Liver (tissue), 9 donors: ENCODE data around the gene GNAO1. TPM values are rescaled to one million over a fixed set of nuclear protein-coding genes. Genes with fewer than 3 reads are reported as not detected.

Experiments used
- DNase-seq: peaks from one replicate; pipeline ENCODE4 v3.0.0-alpha.2; 2017; ENCODE audit warnings: low spot score
- H3K27ac ChIP-seq, 2 donors: one replicate each; pipeline ENCODE4 v1.7.0; 2013; ENCODE audit warnings: inconsistent platforms in 2 of 2, low read length in 2 of 2, control low read depth in 1 of 2, low read depth in 1 of 2, mild to moderate bottlenecking in 1 of 2
- H3K27me3 ChIP-seq, 4 donors: one replicate each; pipeline versions ENCODE4 v1.6.1 to v1.7.0; 2013; ENCODE audit warnings: low read length in 3 of 4, inconsistent platforms in 1 of 4, mild to moderate bottlenecking in 1 of 4, moderate library complexity in 1 of 4; ENCODE audit not compliant: control insufficient read depth in 4 of 4, insufficient read depth in 4 of 4
- H3K36me3 ChIP-seq, 4 donors: one replicate each; pipeline versions ENCODE4 v1.6.1 to v1.7.0; 2013; ENCODE audit warnings: low read length in 3 of 4, mild to moderate bottlenecking in 3 of 4, low read depth in 1 of 4, moderate library complexity in 1 of 4; ENCODE audit not compliant: control insufficient read depth in 4 of 4, insufficient read depth in 3 of 4
- H3K4me1 ChIP-seq, 4 donors: one replicate each; pipeline versions ENCODE4 v1.6.1 to v1.7.0; 2013; ENCODE audit warnings: low read length in 3 of 4, mild to moderate bottlenecking in 3 of 4, moderate library complexity in 1 of 4; ENCODE audit not compliant: control insufficient read depth in 4 of 4, insufficient read depth in 4 of 4
- H3K4me3 ChIP-seq, 3 donors: one replicate each; pipeline versions ENCODE4 v1.6.1 to v1.7.0; 2013; ENCODE audit warnings: low read length in 3 of 3, control low read depth in 1 of 3, low read depth in 1 of 3, mild to moderate bottlenecking in 1 of 3
- H3K9ac ChIP-seq, 2 donors: one replicate each; pipeline ENCODE4 v1.7.0; 2013; ENCODE audit warnings: low read length in 2 of 2, mild to moderate bottlenecking in 2 of 2, moderate library complexity in 2 of 2, control low read depth in 1 of 2, low read depth in 1 of 2
- H3K9me3 ChIP-seq, 4 donors: one replicate each; pipeline versions ENCODE4 v1.6.1 to v1.7.0; 2013; ENCODE audit warnings: low read length in 3 of 4; ENCODE audit not compliant: control insufficient read depth in 4 of 4
- EGR1 ChIP-seq, 2 donors: IDR thresholded peaks; 2 replicates each; pipeline ENCODE4 v1.6.1; 2016 to 2018; ENCODE audit warnings: antibody characterized with exemption in 2 of 2, low read depth in 2 of 2
- FOXA2 ChIP-seq: IDR thresholded peaks from 2 replicates; pipeline ENCODE4 v1.6.1; 2016; ENCODE audit warnings: antibody characterized with exemption
- HNF4A ChIP-seq, 2 donors: conservative IDR thresholded peaks; 2 replicates each; pipeline ENCODE4 v1.6.1; 2016; ENCODE audit warnings: antibody characterized with exemption in 2 of 2, mild to moderate bottlenecking in 2 of 2
- HNF4G ChIP-seq: IDR thresholded peaks from 2 replicates; pipeline ENCODE4 v1.6.1; 2016; ENCODE audit warnings: antibody characterized with exemption
- JUND ChIP-seq, 2 donors: IDR thresholded peaks; 2 replicates each; pipeline ENCODE4 v1.6.1; 2016; ENCODE audit warnings: antibody characterized with exemption in 2 of 2
- REST ChIP-seq: IDR thresholded peaks from 2 replicates; pipeline ENCODE4 v1.6.1; 2016; ENCODE audit warnings: antibody characterized with exemption, mild to moderate bottlenecking
- SP1 ChIP-seq: IDR thresholded peaks from 2 replicates; pipeline ENCODE4 v1.6.1; 2018; ENCODE audit warnings: antibody characterized with exemption, mild to moderate bottlenecking
- TAF1 ChIP-seq: conservative IDR thresholded peaks from 2 replicates; pipeline ENCODE4 v1.6.1; 2016; ENCODE audit warnings: antibody characterized with exemption, mild to moderate bottlenecking
- YY1 ChIP-seq: IDR thresholded peaks from 2 replicates; pipeline ENCODE4 v1.6.1; 2016; ENCODE audit warnings: antibody characterized with exemption, mild to moderate bottlenecking
- WGBS: extraction: QIAGEN DNeasy Blood & Tissue Kit; methylation state at CpG from one replicate; pipeline ENCODE4 v1.1.7; 2013; 5-methylcytosine and 5-hydroxymethylcytosine counted together
- polyA plus RNA-seq, 2 donors: library from polyadenylated mRNA; stranded (reverse) in 1 of 2; unstranded in 1 of 2; fragments of 200-250 nt in 1 of 2; fragments of >200 nt in 1 of 2; fragmentation: Nextera tagmentation in 1 of 2; extraction: Ambion mirVana in 1 of 2; gene quantifications; one replicate each; pipeline versions ENCODE4 v1.2.1 to v1.2.3, GENCODE V29; 2013 to 2015
- total RNA-seq, 2 donors: library from RNA; depleted of rRNA; stranded (reverse); fragments of >200 nt; gene quantifications; one replicate each; pipeline ENCODE4 v1.2.3, GENCODE V29; 2014
- TF ChIP-seq, protein P1 (sequence below): IDR thresholded peaks from 2 replicates; pipeline ENCODE4 v1.6.1; 2016; ENCODE audit warnings: antibody characterized with exemption
- TF ChIP-seq, protein P2 (sequence below): IDR thresholded peaks from 2 replicates; pipeline ENCODE4 v1.6.1; 2016; ENCODE audit warnings: antibody characterized with exemption
- TF ChIP-seq, protein P3 (sequence below): fragments of 150-350 bp; IDR thresholded peaks from 2 replicates; pipeline ENCODE4 v1.5.1; 2017; ENCODE audit warnings: improper control_type of control experiment, low read depth, low read length; ENCODE audit not compliant: missing input control
- TF ChIP-seq, protein P4 (sequence below): IDR thresholded peaks from 2 replicates; pipeline ENCODE4 v1.6.1; 2016; ENCODE audit warnings: antibody characterized with exemption
- donor health status: healthy.
- donor health status: healthy.
- donor health status: healthy.
- donor health status: healthy.
- donor health status: healthy.

GNAO1 gene
- total and polyA plus RNA-seq, 4 donors: 0.61 to 15.1 (median 7.0) TPM

DNA sequence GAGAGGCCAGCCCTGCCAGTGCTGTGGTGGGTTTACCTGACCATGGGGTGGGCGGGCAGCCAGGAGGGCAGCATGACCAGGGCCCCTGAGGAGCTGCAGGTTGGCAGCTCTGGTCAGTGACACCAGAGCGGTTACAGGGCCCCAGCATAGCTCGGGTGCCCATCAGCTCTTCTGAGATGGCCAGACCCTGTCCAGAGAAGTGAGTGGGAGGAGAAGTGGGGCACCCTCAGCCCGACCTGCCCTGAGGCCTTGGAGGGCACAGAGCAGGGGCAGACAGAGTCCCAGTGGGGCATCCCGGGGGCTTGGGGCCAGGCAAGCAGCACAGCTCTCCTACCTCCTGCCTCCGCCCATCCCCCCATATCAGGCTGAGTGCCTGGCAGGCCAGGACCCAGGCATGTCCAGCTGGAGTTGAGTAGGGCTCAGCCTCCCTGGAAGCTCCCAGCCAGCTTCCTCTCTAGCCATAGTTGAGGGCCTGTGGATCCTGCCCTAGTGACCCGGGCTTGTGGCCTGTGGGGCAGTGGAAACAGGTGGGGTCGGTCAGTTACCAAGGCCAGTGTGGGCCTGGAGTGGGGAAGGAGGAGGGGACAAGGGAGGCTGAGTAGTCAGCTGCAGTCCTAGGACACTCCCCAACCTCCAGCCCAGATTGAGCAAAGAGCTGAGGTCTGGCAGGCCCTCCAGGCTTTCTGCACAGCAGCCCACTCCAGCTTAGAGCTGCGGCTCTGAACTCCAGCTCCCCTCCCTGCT, 150.5 kb downstream of the GNAO1 start:
- H3K36me3 ChIP-seq: peaks cover 0 to 58% (median 13%) of the 10 kb centered on the region in 4 donors

GRCh38 chr16:56343661-56344517, 152.6 kb downstream of the GNAO1 start:
- no peaks in the 10 kb centered on the region for H3K9me3 ChIP-seq
- peaks cover 0 to 40% (median 9%) of the 10 kb centered on the region in 4 donors for H3K36me3 ChIP-seq
- H3K27ac ChIP-seq: no peak overlapping the region
- peaks cover 4 to 43% (median 29%) of the 10 kb centered on the region in 4 donors for H3K4me1 ChIP-seq
- H3K27me3 ChIP-seq: no peaks in the 10 kb centered on the region
- no peak for DNase-seq
- TF ChIP-seq SP1 (no peak), TAF1 (no peak), HNF4A (conservative IDR thresholded peaks at IDR 0.05) (no peak), FOXA2 (no peak), HNF4G (no peak), JUND (IDR thresholded peaks at IDR 0.05) (no peak), EGR1 (IDR thresholded peaks at IDR 0.05; ENCODE audit: low read depth in 2 of 2) (no peak), REST (no peak)
- TF ChIP-seq, protein P1, sequence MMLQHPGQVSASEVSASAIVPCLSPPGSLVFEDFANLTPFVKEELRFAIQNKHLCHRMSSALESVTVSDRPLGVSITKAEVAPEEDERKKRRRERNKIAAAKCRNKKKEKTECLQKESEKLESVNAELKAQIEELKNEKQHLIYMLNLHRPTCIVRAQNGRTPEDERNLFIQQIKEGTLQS: no peak
- TF ChIP-seq, protein P2, sequence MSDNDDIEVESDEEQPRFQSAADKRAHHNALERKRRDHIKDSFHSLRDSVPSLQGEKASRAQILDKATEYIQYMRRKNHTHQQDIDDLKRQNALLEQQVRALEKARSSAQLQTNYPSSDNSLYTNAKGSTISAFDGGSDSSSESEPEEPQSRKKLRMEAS: no peak
- TF ChIP-seq, protein P3, sequence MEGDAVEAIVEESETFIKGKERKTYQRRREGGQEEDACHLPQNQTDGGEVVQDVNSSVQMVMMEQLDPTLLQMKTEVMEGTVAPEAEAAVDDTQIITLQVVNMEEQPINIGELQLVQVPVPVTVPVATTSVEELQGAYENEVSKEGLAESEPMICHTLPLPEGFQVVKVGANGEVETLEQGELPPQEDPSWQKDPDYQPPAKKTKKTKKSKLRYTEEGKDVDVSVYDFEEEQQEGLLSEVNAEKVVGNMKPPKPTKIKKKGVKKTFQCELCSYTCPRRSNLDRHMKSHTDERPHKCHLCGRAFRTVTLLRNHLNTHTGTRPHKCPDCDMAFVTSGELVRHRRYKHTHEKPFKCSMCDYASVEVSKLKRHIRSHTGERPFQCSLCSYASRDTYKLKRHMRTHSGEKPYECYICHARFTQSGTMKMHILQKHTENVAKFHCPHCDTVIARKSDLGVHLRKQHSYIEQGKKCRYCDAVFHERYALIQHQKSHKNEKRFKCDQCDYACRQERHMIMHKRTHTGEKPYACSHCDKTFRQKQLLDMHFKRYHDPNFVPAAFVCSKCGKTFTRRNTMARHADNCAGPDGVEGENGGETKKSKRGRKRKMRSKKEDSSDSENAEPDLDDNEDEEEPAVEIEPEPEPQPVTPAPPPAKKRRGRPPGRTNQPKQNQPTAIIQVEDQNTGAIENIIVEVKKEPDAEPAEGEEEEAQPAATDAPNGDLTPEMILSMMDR: no peak
- TF ChIP-seq, protein P4, sequence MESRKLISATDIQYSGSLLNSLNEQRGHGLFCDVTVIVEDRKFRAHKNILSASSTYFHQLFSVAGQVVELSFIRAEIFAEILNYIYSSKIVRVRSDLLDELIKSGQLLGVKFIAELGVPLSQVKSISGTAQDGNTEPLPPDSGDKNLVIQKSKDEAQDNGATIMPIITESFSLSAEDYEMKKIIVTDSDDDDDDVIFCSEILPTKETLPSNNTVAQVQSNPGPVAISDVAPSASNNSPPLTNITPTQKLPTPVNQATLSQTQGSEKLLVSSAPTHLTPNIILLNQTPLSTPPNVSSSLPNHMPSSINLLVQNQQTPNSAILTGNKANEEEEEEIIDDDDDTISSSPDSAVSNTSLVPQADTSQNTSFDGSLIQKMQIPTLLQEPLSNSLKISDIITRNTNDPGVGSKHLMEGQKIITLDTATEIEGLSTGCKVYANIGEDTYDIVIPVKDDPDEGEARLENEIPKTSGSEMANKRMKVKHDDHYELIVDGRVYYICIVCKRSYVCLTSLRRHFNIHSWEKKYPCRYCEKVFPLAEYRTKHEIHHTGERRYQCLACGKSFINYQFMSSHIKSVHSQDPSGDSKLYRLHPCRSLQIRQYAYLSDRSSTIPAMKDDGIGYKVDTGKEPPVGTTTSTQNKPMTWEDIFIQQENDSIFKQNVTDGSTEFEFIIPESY: no peak
- 92% methylated on average over 27 of the region's 27 CpGs for WGBS
- H3K9ac ChIP-seq: no peak overlapping the region
- no peak overlapping the region for H3K4me3 ChIP-seq

More for the DNA sequence above, 150.5 kb downstream of the GNAO1 start:
- no peak for DNase-seq
- Histone ChIP-seq H3K27me3 (no peaks in the 10 kb centered on the region), H3K9me3 (no peaks in the 10 kb centered on the region), H3K27ac (no peak overlapping the region), H3K4me3 (no peak overlapping the region), H3K4me1 (peaks cover 4 to 34% (median 23%) of the 10 kb centered on the region in 4 donors), H3K9ac (no peak overlapping the region)
- TF ChIP-seq YY1: no peak
- TF ChIP-seq EGR1 (IDR thresholded peaks at IDR 0.05; ENCODE audit: low read depth in 2 of 2): no peak
- TF ChIP-seq, protein P1: no peak
- 85% methylated on average over 9 of the region's 9 CpGs for WGBS
